Stimulated activated CD4-positive, alpha-beta T cell treated with anti-CD3 and anti-CD28 coated beads, Interleukin-15, amount 100 ng/mL, for 48 hours (primary cell): ENCODE measurements around the gene BCKDHB.

Experiments used
- DNase-seq, 2 donors: peaks; one replicate each; pipeline ENCODE4 v3.0.0-alpha.2; 2020; ENCODE audit warnings: low read depth in 2 of 2

The BCKDHB gene

DNA sequence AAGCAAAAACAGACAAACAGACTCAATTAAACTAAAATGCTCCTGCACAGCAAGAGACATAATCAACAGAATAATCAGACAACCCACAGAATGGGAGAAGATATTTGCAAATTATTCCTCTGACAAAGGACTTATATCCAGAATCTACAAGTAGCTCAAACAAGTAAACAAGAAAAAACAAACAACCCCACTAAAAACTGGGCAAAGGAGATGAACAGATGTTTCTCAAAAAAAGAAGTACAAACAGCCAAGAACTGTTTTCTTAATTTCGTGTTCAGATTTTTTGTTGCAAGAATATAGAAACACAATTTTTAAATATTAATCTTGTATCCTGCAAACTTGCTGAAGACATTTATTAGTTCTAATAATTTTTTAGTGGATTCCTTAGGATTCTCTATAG lies 274.1 kb downstream of the BCKDHB start:
- DNase-seq = no peak

DNA sequence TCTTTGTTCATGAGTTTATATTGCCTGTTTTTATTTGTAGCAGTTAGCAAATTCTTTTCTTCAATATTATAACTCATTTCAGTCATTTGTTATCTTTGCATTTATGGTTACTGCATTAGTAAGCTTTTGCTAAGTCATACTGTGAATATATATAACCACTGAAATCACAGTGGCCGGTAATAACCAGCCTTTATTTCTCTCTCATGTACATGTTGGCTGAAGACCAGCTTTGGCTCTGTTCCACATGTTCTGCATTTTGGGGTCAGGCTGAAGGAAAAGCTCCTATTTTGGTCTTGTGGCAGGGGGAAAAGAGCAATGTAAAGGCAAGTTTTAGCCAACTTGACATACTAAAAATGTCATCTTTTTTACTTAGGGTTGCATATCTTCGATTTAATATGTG lies 276.3 kb downstream of the BCKDHB start:
- no peak for DNase-seq

DNA sequence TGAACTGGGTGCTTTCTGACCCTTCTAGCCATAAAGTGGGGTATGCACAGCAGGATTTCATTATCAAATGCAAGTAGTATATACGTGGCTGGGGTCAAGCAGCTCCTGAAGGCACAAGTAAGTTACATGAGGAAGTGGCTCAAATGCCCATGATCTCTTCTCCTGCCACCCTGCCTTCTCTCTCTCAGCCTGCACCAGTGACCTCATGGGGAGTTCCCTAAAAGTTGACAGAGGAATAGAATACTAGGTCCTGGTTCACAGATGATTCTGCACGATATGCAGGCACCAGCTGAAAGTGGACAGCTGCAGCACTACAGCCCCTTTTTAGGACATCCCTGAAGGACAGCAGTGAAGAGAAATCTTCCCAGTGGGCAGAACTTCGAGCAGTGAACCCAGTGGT lies 282.0 kb downstream of the BCKDHB start:
- DNase-seq = no peak
